HL-60 (cell line): ENCODE results near the gene GABPA.

ENCODE experiments used
- DNase-seq, 2 experiments: peaks; one replicate each; pipeline ENCODE4 v3.0.0-alpha.2; 2010 to 2020; ENCODE audit warnings: low read depth in 1 of 2, low spot score in 1 of 2
- H3K27ac ChIP-seq: fragments of 250-450 bp; sonication (Bioruptor Pico); replicated peaks from 2 replicates; pipeline ENCODE4 v1.5.1; 2020; ENCODE audit warnings: mild to moderate bottlenecking, moderate library complexity
- H3K27me3 ChIP-seq: fragments of 250-450 bp; sonication (Bioruptor Pico); 2 replicates; pipeline ENCODE4 v1.5.1; 2021; ENCODE audit warnings: mild to moderate bottlenecking, moderate library complexity; ENCODE audit not compliant: insufficient read depth, poor library complexity, severe bottlenecking
- H3K4me3 ChIP-seq: replicated peaks from 2 replicates; pipeline ENCODE4 v1.5.1; 2011; ENCODE audit warnings: mild to moderate bottlenecking, control low read depth, low read length; ENCODE audit not compliant: insufficient read depth
- CTCF ChIP-seq: IDR thresholded peaks from one replicate; pipeline ENCODE4 v1.5.1; 2011; ENCODE audit warnings: low read length, control low read depth, inconsistent platforms; ENCODE audit not compliant: insufficient read depth
- GABPA ChIP-seq: IDR thresholded peaks from 2 replicates; pipeline ENCODE4 v1.6.1; 2012; ENCODE audit warnings: low read depth
- POLR2AphosphoS5 ChIP-seq: IDR thresholded peaks from 2 replicates; pipeline ENCODE4 v1.6.1; 2012; ENCODE audit warnings: low read depth
- REST ChIP-seq: IDR thresholded peaks from 2 replicates; pipeline ENCODE4 v1.6.1; 2012; ENCODE audit warnings: low read depth; ENCODE audit not compliant: insufficient replicate concordance
- SPI1 ChIP-seq: IDR thresholded peaks from 2 replicates; pipeline ENCODE4 v1.6.1; 2012; ENCODE audit warnings: low read depth, mild to moderate bottlenecking, borderline replicate concordance

GABPA gene

GRCh38 chr21:25807191-25807590 lies 72.4 kb downstream of the GABPA start:
- no peak for DNase-seq
- Histone ChIP-seq H3K27ac (no peak overlapping the region), H3K4me3 (no peak overlapping the region), H3K27me3 (no peaks in the 10 kb centered on the region)
- no peak for TF ChIP-seq GABPA
- no peak for TF ChIP-seq SPI1
- no peak for TF ChIP-seq CTCF
- TF ChIP-seq POLR2AphosphoS5 = no peak
- no peak for TF ChIP-seq REST

DNA sequence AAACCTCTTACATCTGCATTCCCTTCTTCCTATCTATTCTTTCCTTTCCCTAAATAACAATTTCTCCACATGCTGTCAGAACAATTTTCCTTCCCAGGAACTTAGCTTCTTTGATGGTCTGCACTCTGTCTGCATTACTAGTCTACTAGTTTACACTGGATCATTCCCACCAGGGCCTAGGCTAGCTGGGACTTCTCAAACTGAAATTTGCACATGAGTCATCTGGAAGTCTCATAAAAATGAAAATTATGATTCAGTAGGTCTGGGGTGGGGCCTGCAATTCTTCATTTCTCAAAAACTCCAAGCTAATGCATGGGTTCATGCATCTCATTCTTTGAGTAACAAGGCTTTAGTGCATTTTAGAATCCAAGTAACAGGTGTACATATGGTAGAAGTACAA lies 74.2 kb downstream of the GABPA start:
- DNase-seq = no peak
- no peaks in the 10 kb centered on the region for H3K27me3 ChIP-seq
- H3K27ac ChIP-seq = no peak overlapping the region
- H3K4me3 ChIP-seq = no peak overlapping the region
- TF ChIP-seq GABPA (no peak), SPI1 (no peak), REST (no peak), CTCF (no peak), POLR2AphosphoS5 (no peak)

GRCh38 chr21:25811186-25811585 lies 76.4 kb downstream of the GABPA start:
- DNase-seq = no peak
- TF ChIP-seq GABPA (no peak), REST (no peak), POLR2AphosphoS5 (no peak), CTCF (no peak), SPI1 (no peak)
- no peaks in the 10 kb centered on the region for H3K27me3 ChIP-seq
- no peak overlapping the region for H3K4me3 ChIP-seq
- no peak overlapping the region for H3K27ac ChIP-seq
